Body of pancreas (tissue), 4 donors: Measurements from ENCODE around the gene FXYD3. TPM values are rescaled to one million over a fixed set of nuclear protein-coding genes. Genes with fewer than 3 reads are reported as not detected.

Experiments
- ATAC-seq: fragments of 150-250 bp; one replicate; pipeline ENCODE4 v1.9.1; 2016
- DNase-seq, 4 donors: peaks; one replicate each; pipeline ENCODE4 v3.0.0-alpha.2; 2019
- H3K27ac ChIP-seq, 4 donors: fragments of 200-600 bp; sonication (generic); 1 replicate in 3 of 4; 2 replicates in 1 of 4; pipeline versions ENCODE4 v1.5.1 to v1.6.1; 2016 to 2019; ENCODE audit warnings: mild to moderate bottlenecking in 1 of 4, mixed read lengths in 1 of 4, moderate library complexity in 1 of 4
- H3K27me3 ChIP-seq, 2 donors: fragments of 200-600 bp; sonication (generic); one replicate each; pipeline ENCODE4 v1.6.0; 2016; ENCODE audit warnings: mild to moderate bottlenecking in 1 of 2
- H3K36me3 ChIP-seq, 2 donors: fragments of 200-600 bp; sonication (generic); replicated peaks in 1 of 2; 2 replicates each; pipeline ENCODE4 v1.5.1; 2016; ENCODE audit warnings: low read depth in 2 of 2; ENCODE audit not compliant: insufficient read depth in 1 of 2
- H3K4me1 ChIP-seq: fragments of 200-600 bp; sonication (generic); one replicate; pipeline ENCODE4 v1.6.0; 2016
- H3K4me3 ChIP-seq, 2 donors: fragments of 200-600 bp; sonication (generic); 1 replicate in 1 of 2; 2 replicates in 1 of 2; pipeline ENCODE4 v1.5.1; 2016 to 2019
- H3K9me3 ChIP-seq, 3 donors: fragments of 200-600 bp; sonication (generic); 1 replicate in 2 of 3; 2 replicates in 1 of 3; pipeline ENCODE4 v1.5.1; 2016
- POLR2A ChIP-seq, 3 donors: fragments of 450-650 bp; IDR thresholded peaks; one replicate each; pipeline ENCODE4 v1.6.1; 2016; ENCODE audit warnings: antibody characterized with exemption in 3 of 3, mild to moderate bottlenecking in 2 of 3
- WGBS, 2 donors: methylation state at CpG; one replicate each; pipeline ENCODE4 v1.1.5; 2017; 5-methylcytosine and 5-hydroxymethylcytosine counted together
- intact Hi-C: fragments of 100-400 bp; cut with DNase I; formaldehyde crosslinking; loops from one replicate; pipeline ENCODE4 v1.15.1; 2023
- total RNA-seq, 2 donors: library from RNA; depleted of rRNA; stranded (reverse); fragments of >200 nt; gene quantifications; one replicate each; pipeline ENCODE4 v1.1.0, GENCODE V29; 2016
- TF ChIP-seq, protein P1 (sequence below), 7 experiments: fragments of 450-650 bp in 4 of 7; fragments of 200-600 bp in 3 of 7; sonication (generic) in 3 of 7; IDR thresholded peaks; one replicate each; pipeline ENCODE4 v1.5.1; 2016 to 2019; ENCODE audit warnings: antibody characterized with exemption in 7 of 7

FXYD3 gene
- total RNA-seq, 2 donors from 2014 or later: 13.5 to 51.6 TPM

DNA sequence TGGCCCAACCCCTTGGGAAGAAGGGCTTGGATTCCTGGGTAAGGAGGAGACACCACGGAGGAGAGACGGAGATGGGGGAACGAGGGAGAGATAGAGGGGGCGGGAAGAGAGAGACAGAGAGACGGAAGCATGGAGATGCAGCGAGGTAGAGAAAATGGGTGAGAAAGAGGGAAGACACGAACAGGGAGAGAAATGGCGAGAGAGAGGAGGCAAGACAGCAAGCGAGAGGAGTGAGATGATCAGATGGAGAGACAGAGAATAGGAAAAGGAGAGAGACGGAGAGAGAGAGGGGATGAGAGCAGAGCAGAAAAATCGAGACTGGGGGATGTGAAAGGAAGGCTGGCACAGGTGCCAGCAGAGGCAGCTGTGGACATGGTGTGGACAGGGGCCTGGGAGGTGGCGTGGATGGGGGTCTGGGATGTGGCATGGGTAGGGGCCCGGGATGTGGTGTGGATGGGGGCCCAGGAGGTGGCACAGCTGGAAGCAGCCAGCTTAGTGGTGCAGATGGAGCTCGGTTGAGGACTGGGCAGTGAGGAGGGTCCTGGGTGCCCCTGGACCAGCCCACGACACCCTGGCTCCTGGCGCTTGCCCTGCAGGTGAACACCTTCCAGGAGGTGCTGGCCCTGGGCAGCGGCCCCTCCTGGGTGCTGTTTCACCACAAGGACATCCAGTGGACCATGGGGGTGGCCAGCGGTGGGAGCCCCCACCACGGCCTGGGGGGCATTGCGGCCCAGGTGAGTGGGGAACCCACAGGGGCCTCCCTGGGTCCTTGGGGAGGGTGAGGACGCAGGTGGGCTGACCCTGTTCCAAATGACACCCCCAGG, 40.2 kb upstream of the FXYD3 start:
- H3K27ac ChIP-seq: no peak overlapping the region
- ATAC-seq: no peak
- 82 to 88% methylated on average over 17 to 21 of the region's 21 CpGs for WGBS, 2 donors
- intact Hi-C loops: no loop called here
- H3K9me3 ChIP-seq: peaks cover 0 to 3% (median 0%) of the 10 kb centered on the region in 3 donors
- H3K4me3 ChIP-seq: no peak overlapping the region
- no peaks in the 10 kb centered on the region for H3K27me3 ChIP-seq
- H3K4me1 ChIP-seq: no peaks in the 10 kb centered on the region
- no peaks in the 10 kb centered on the region for H3K36me3 ChIP-seq
- no peak for TF ChIP-seq POLR2A (IDR thresholded peaks at IDR 0.05)
- TF ChIP-seq, protein P1, sequence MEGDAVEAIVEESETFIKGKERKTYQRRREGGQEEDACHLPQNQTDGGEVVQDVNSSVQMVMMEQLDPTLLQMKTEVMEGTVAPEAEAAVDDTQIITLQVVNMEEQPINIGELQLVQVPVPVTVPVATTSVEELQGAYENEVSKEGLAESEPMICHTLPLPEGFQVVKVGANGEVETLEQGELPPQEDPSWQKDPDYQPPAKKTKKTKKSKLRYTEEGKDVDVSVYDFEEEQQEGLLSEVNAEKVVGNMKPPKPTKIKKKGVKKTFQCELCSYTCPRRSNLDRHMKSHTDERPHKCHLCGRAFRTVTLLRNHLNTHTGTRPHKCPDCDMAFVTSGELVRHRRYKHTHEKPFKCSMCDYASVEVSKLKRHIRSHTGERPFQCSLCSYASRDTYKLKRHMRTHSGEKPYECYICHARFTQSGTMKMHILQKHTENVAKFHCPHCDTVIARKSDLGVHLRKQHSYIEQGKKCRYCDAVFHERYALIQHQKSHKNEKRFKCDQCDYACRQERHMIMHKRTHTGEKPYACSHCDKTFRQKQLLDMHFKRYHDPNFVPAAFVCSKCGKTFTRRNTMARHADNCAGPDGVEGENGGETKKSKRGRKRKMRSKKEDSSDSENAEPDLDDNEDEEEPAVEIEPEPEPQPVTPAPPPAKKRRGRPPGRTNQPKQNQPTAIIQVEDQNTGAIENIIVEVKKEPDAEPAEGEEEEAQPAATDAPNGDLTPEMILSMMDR (IDR thresholded peaks at IDR 0.05): no peak
- DNase-seq: no peak

DNA sequence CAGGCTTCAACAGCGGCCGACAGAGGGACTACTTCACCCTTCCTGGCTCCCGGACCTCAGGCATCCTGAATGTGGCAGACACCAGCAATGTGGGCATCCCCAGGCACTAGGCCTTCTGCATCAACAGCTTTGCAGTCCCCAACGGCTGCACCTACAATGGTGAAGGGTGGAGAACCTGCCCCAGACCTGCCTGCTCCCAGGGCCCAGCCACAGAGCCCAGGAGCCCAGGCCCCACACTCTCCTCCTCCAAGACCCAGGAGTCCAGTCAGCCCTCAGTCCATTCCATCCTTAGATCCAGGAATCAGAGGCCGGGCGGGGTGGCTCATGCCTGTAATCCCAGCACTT, 39.6 kb upstream of the FXYD3 start:
- Histone ChIP-seq H3K9me3 (no peaks in the 10 kb centered on the region), H3K36me3 (no peaks in the 10 kb centered on the region), H3K4me3 (no peak overlapping the region), H3K27me3 (no peaks in the 10 kb centered on the region), H3K4me1 (no peaks in the 10 kb centered on the region), H3K27ac (no peak overlapping the region)
- intact Hi-C loops: no loop called here
- TF ChIP-seq, protein P1 (IDR thresholded peaks at IDR 0.05): no peak
- no peak for ATAC-seq
- no peak for DNase-seq
- WGBS, 2 donors: 96 to 100% methylated on average over 2 to 6 of the region's 6 CpGs

DNA sequence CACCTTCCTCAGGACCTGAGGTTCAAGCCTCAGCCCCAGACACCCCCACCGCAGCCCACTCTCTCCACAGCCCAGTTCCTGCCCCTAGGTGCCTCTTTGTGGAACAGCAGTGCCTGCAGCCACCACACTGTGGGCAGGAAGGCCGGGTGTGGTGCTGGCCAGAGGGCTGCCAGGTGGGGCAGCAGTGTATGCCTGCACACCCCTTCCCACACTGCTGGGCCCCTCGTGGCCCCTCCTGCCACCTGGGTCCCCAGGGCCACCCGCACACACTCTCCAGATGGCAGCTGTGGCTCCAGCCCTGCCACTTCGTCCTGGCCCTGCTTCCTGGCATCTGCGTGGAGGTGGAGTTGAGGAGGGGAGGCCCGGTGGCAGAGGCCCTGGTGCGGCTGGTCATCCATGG, 39.0 kb upstream of the FXYD3 start:
- Histone ChIP-seq H3K27me3 (no peaks in the 10 kb centered on the region), H3K9me3 (no peaks in the 10 kb centered on the region), H3K27ac (no peak overlapping the region), H3K36me3 (no peaks in the 10 kb centered on the region), H3K4me3 (no peak overlapping the region), H3K4me1 (no peaks in the 10 kb centered on the region)
- intact Hi-C loops: no loop called here
- 53 to 87% methylated on average over 4 to 8 of the region's 8 CpGs for WGBS, 2 donors
- ATAC-seq (no peak), DNase-seq (no peak)
- TF ChIP-seq, protein P1 (IDR thresholded peaks at IDR 0.05): no peak
- TF ChIP-seq POLR2A (IDR thresholded peaks at IDR 0.05): no peak

DNA sequence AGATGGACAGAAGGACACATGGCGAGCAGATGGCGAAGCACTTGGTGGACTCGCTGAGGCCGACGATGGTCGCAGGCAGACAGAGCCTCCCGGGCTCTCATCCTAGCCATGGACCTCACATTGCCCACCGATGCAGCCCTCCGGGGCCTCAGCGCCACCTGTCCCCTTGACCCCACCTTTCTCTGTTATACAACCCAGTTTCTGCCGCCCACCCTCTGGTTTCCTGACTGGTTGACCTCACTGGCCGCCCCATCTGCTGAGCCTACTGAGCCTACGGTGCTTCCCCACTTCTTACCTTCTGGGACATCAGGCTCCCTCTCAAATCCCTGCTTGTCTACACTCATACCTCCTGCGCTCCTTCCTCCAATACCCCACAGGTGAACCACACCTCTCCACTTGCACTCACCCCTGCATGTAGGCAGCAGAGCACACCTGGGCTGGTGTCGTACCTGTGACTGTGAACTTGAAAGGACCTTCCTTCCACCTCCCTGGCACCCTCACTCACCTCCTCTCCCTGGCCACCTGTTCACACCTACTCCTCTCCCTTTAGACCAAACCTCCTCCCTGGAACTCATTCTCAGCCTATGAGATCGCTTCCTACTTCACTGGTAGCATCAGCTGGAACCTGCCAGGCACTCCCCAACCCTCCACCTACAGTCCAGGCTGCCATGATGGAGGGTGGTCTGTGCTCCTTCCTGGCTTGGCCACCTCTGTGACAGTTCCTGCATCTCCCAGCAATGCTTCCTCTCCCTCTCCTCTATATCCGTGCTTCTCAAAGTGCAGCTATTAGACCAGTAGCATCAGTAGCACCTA, 38.0 kb upstream of the FXYD3 start:
- intact Hi-C loops: no loop called here
- Histone ChIP-seq H3K4me1 (no peaks in the 10 kb centered on the region), H3K36me3 (no peaks in the 10 kb centered on the region), H3K27me3 (no peaks in the 10 kb centered on the region), H3K9me3 (no peaks in the 10 kb centered on the region), H3K4me3 (no peak overlapping the region), H3K27ac (no peak overlapping the region)
- DNase-seq (no peak), ATAC-seq (no peak)
- WGBS, 2 donors: 90 to 94% methylated on average over 17 of the region's 17 CpGs
- TF ChIP-seq POLR2A (IDR thresholded peaks at IDR 0.05): no peak
- TF ChIP-seq, protein P1 (IDR thresholded peaks at IDR 0.05): no peak
